ENCODE data around the gene SLITRK5. TPM values are rescaled to one million over a fixed set of nuclear protein-coding genes. Genes with fewer than 3 reads are reported as not detected.

SLITRK5 gene, protein sequence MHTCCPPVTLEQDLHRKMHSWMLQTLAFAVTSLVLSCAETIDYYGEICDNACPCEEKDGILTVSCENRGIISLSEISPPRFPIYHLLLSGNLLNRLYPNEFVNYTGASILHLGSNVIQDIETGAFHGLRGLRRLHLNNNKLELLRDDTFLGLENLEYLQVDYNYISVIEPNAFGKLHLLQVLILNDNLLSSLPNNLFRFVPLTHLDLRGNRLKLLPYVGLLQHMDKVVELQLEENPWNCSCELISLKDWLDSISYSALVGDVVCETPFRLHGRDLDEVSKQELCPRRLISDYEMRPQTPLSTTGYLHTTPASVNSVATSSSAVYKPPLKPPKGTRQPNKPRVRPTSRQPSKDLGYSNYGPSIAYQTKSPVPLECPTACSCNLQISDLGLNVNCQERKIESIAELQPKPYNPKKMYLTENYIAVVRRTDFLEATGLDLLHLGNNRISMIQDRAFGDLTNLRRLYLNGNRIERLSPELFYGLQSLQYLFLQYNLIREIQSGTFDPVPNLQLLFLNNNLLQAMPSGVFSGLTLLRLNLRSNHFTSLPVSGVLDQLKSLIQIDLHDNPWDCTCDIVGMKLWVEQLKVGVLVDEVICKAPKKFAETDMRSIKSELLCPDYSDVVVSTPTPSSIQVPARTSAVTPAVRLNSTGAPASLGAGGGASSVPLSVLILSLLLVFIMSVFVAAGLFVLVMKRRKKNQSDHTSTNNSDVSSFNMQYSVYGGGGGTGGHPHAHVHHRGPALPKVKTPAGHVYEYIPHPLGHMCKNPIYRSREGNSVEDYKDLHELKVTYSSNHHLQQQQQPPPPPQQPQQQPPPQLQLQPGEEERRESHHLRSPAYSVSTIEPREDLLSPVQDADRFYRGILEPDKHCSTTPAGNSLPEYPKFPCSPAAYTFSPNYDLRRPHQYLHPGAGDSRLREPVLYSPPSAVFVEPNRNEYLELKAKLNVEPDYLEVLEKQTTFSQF
- not detected in 2 replicates for total RNA-seq (2011; cell fraction: chromatin; rRNA removed; ENCODE audit: low replicate concordance)
- not detected in 2 replicates for total RNA-seq (2011; cell fraction: nucleolus; rRNA removed)
- total RNA-seq (2011; cell fraction: nucleoplasm; rRNA removed): not detected in 2 replicates
- total RNA-seq (2014; rRNA removed) (not detected in 2 replicates), total RNA-seq (2014; rRNA removed; fragmentation: Illumina TruSeq; extraction: Trizol) (not detected in 2 replicates), total RNA-seq (2015; rRNA removed; fragmentation: Illumina TruSeq; extraction: Trizol) (not detected in 2 replicates), total RNA-seq (2021) (not detected in 2 replicates), polyA plus RNA-seq (2011; rRNA removed) (not detected in 2 replicates), polyA plus RNA-seq (2014; fragmentation: Illumina TruSeq; extraction: Trizol) (not detected in 2 replicates), polyA plus RNA-seq (2014; fragmentation: Nextera tagmentation; extraction: Ambion mirVana) (under 1 TPM in 1 of 2 experiments, not detected in 1; under 0.01 TPM), polyA plus RNA-seq (2014; rRNA removed) (not detected in 2 replicates), polyA minus RNA-seq (2011; rRNA and poly(A)+ RNA removed) (not detected in 2 replicates), Bru-seq, nascent RNA (not detected), BruChase-seq, experiment 1, labeled RNA remaining after a 2-hour chase (not detected), BruChase-seq, experiment 2, labeled RNA remaining after a 6-hour chase (not detected)
- polyA plus RNA-seq (2011; cell fraction: cytosol; rRNA removed): not detected in 2 replicates
- polyA plus RNA-seq (2011; cell fraction: nucleus; rRNA removed): not detected in 2 replicates
- polyA plus RNA-seq (2012): under 0.01 TPM in 1 of 2 replicates, not detected in the other
- polyA minus RNA-seq (2011; cell fraction: cytosol; rRNA and poly(A)+ RNA removed): not detected in 2 replicates
- polyA minus RNA-seq (2011; cell fraction: nucleus; rRNA and poly(A)+ RNA removed): not detected in 2 replicates
- long read RNA-seq, experiment 1: 0 reads
- long read RNA-seq, experiment 2: 0 reads
- long read RNA-seq, experiment 3: 0 reads

- no peaks in the 10 kb centered on the region for H4K20me1 ChIP-seq (replicated peaks; ENCODE audit: control insufficient read depth, insufficient read depth, low read length)
- ATAC-seq (peak; percentile 61; the same call in 2 of the 3 replicates), FAIRE-seq (no peak), DNase-seq (ENCODE audit: extremely low read depth in 1 of 4, low spot score in 3 of 4) (peak in 2 of 4 experiments; percentile 4 to 10)
- POLR2A ChIA-PET: no interaction called here
- no peak within 1 kb of the TSS for H3K4me2 ChIP-seq (ENCODE audit: insufficient read depth, low read length)
- intact Hi-C loops (cut with micrococcal nuclease): no loop called here
- no peaks in the 10 kb centered on the region for H3K27me3 ChIP-seq (ENCODE audit: control insufficient read depth in 2 of 2, insufficient read depth in 2 of 2, low read length in 2 of 2)
- no peak within 1 kb of the TSS for H2AFZ ChIP-seq (ENCODE audit: low read depth, low read length)
- no peaks in the 10 kb centered on the region for H3K9me1 ChIP-seq (ENCODE audit: control insufficient read depth, insufficient read depth, low read length)
- in situ Hi-C loops (cut with MboI): no loop called here
- CTCF ChIA-PET (ENCODE audit: low intra/inter-chr PET ratio): no interaction called here
- no peaks in the 10 kb centered on the region for H3K36me3 ChIP-seq (ENCODE audit: control insufficient read depth, insufficient read depth, low read length)
- H3K79me2 ChIP-seq (ENCODE audit: control insufficient read depth, insufficient read depth, low read length): no peaks in the 10 kb centered on the region
- WGBS (ENCODE audit: insufficient coverage, low coverage, missing lambda C conversion rate): 2% methylated on average over 17 of the region's 43 CpGs
- no TSS peak for BruUV-seq (replicated peaks)
- H3K27ac ChIP-seq (ENCODE audit: extremely low read depth, low read depth, low read length): no peak within 1 kb of the TSS
- H3K9me3 ChIP-seq (replicated peaks; ENCODE audit: control insufficient read depth, insufficient read depth, low read depth, low read length): no peaks in the 10 kb centered on the region
- H3K4me1 ChIP-seq (replicated peaks in 1 of 2; ENCODE audit: control insufficient read depth in 2 of 2, insufficient read depth in 2 of 2, low read length in 2 of 2): no peaks in the 10 kb centered on the region
- TF ChIP-seq ZNF707 (CRISPR knock-in tag; conservative IDR thresholded peaks at IDR 0.05) (no peak), RAD51 (IDR thresholded peaks at IDR 0.05; ENCODE audit: borderline replicate concordance, low read depth) (no peak), MAFF (IDR thresholded peaks at IDR 0.05; ENCODE audit: low read length) (no peak)
- TF ChIP-seq, protein P1, sequence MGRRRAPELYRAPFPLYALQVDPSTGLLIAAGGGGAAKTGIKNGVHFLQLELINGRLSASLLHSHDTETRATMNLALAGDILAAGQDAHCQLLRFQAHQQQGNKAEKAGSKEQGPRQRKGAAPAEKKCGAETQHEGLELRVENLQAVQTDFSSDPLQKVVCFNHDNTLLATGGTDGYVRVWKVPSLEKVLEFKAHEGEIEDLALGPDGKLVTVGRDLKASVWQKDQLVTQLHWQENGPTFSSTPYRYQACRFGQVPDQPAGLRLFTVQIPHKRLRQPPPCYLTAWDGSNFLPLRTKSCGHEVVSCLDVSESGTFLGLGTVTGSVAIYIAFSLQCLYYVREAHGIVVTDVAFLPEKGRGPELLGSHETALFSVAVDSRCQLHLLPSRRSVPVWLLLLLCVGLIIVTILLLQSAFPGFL (CRISPR knock-in tag; IDR thresholded peaks at IDR 0.05): no peak
- no peak within 1 kb of the TSS for H3K9ac ChIP-seq (ENCODE audit: insufficient read depth in 1 of 2, low read depth in 2 of 2, low read length in 2 of 2)
- no peak within 1 kb of the TSS for H3K4me3 ChIP-seq
These were observed at the start of gene SLITRK5 for GRCh38 chr13:87671031-87671752. TSS of gene SLITRK5 (plus strand) at chr13:87671371. CDS start at chr13:87675389, 4,018 bp downstream.
